PC-9 (cell line): ENCODE results near the gene PIGBOS1.

Experiments used
- CTCF ChIP-seq: fragments of 200-600 bp; sonication (generic); conservative IDR thresholded peaks from 2 replicates; pipeline ENCODE4 v1.6.1; 2017; ENCODE audit warnings: mixed run types, antibody characterized with exemption, mild to moderate bottlenecking, moderate library complexity
- EZH2 ChIP-seq: fragments of 200-600 bp; sonication (generic); IDR thresholded peaks from 2 replicates; pipeline ENCODE4 v1.8.0; 2017; ENCODE audit warnings: antibody characterized with exemption, low read depth

GRCh38 chr15:55318588-55319494 is at the start of gene PIGBOS1, which contains the start of gene PIGB:
- TF ChIP-seq CTCF, result no peak
- no peak for TF ChIP-seq EZH2
